Stimulated activated CD4-positive, alpha-beta T cell treated with anti-CD3 and anti-CD28 coated beads, TNF-alpha, amount 100 ng/mL, for 24 hours (primary cell): Measurements from ENCODE around the gene NAPSA.
"Not testable (repeated sequence)": the region's sequence is repeated elsewhere in the genome, so short reads cannot be mapped to it uniquely, and the experiment has no call there.

ENCODE experiments used
- DNase-seq, 3 experiments: peaks; one replicate each; pipeline ENCODE4 v3.0.0-alpha.2; 2020; ENCODE audit warnings: low read depth in 3 of 3

The NAPSA gene

GRCh38 chr19:50358483-50359327 is 6.7 kb downstream of the NAPSA start:
- peak; percentile 54 to 73 (median 64) for DNase-seq

- peak; percentile 62 to 88 (median 78) for DNase-seq
These were observed 8.0 kb downstream of the NAPSA start for GRCh38 chr19:50357178-50358100.

DNA sequence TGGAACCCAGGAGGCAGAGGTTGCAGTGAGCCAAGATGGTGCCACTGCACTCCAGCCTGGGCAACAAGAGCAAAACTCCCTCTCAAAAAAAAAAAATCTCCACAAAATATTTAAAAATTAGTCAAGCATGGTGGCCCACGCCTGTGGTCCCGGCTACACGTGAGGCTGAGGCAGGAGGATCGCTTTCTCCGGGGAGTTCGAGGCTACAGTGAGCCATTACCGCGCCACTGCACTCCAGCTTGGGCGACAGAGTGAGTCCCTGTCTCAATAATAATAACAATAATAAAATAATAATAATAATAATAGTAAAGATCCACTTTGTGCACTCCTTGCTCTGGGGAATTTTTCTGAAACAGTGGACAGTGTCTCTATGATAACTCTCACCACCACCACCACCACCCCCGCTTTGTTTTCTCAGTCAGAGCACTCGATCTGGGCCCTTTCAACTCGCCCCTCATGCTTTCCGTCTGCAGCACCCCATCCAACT is 8.7 kb downstream of the NAPSA start:
- no peak for DNase-seq

- DNase-seq = not testable (repeated sequence)
These were observed 12.0 kb downstream of the NAPSA start for GRCh38 chr19:50353487-50353880.

GRCh38 chr19:50352242-50352641 is 13.2 kb downstream of the NAPSA start:
- DNase-seq = no peak

- DNase-seq = no peak
These were observed 16.0 kb downstream of the NAPSA start for GRCh38 chr19:50349277-50350057.

DNA sequence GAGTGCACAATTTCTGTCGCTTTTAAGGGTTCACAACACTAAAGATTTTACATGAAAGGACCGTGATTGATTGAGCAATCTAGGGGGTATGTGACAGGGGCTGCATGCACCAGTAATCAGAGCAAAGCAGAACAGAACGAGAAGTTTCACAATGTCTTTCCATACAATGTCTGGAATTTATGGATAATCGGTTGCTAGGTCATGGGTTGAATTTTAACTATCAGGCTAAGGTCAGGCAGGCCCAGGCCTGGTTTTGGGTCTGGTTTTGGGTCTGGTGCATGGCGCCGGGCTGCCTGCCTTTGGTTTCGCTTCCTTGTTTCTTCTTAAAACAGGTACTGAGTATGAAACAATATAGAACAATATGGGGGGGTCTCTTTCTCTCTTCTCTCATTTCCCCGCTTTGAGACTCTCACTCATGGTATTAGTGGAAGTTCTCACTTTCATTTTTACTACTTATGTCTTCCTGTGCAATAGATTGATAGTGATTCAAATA is 18.3 kb downstream of the NAPSA start:
- DNase-seq = not testable (repeated sequence)

DNA sequence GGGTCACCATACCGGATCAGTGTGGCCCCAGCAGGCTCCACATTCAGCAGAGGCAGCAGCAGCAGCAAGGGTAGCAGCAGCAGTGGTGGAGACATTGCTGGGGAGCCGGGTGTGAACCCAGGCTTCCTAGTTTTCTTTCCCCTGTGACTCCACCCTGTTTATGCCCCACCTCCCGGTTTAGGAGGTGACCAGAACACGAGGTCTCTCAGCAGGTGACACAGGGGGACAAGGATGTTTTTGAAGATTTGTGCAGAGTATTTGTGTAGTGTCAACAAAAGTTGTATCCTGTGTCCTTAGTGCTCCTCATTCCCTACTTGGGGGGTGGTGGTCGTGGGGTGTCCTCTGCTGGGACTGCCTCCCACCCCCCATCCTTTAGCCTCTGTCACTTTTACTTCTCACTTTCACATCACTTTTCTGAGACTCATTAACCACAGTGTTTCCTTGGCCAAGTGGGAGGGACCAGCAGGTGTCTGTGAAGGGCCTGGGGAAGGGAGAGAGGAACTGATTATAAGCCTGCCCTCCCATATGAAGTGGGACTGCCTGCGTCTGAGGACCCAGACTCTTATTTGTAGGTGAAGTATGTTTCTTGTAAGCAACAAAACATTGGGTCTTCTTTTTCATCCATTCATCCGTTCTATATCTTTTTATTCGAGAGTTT is 20.6 kb downstream of the NAPSA start:
- no peak for DNase-seq

DNA sequence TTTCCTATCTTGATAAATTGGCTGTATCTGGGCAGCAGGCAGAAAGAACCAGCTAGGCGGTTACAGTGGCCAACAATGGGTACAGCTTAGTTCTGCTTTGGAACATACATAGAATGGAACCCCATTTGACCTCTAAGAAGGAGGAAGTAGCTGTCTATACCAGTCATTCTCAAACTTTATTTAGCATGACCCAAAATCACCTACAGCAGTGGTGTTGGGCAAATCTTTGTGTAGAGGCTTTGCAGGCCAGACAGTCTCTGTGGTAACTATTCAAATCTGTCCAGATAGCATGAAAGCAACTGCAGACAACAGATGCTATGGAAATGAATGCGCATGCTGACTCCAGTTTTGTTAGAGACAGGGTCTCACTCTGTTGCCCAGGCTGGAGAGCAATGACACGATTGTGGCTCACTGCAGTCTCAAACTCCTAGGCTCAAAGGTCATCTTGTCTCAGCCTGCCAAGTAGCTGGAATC is 24.3 kb downstream of the NAPSA start:
- DNase-seq = no peak

DNA sequence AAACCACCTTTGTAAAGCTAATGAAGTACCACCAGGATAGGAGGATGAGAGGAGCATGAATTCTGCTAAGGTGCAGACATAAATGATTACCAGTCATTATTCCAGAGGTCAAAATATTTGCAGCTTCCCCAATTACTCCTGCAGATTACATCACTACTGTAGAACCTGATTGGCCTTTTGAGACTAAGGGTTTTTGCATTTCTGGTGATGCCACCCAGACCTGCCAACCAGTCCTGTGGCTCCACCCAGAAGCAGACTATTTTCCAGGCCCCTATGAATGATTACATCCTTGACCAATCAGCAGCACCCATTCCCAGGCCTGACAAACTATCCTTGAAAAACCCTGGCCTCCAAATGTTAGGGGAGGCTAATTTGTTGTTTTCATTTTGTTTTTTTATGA is 25.1 kb downstream of the NAPSA start:
- DNase-seq = no peak

GRCh38 chr19:50337031-50337430 is 28.4 kb downstream of the NAPSA start:
- DNase-seq = not testable (repeated sequence)

GRCh38 chr19:50334741-50335421 is 30.6 kb downstream of the NAPSA start:
- DNase-seq = no peak

- DNase-seq = peak in 2 of 3 experiments; percentile 76 to 79
These were observed 31.5 kb downstream of the NAPSA start for GRCh38 chr19:50333737-50334617.

DNA sequence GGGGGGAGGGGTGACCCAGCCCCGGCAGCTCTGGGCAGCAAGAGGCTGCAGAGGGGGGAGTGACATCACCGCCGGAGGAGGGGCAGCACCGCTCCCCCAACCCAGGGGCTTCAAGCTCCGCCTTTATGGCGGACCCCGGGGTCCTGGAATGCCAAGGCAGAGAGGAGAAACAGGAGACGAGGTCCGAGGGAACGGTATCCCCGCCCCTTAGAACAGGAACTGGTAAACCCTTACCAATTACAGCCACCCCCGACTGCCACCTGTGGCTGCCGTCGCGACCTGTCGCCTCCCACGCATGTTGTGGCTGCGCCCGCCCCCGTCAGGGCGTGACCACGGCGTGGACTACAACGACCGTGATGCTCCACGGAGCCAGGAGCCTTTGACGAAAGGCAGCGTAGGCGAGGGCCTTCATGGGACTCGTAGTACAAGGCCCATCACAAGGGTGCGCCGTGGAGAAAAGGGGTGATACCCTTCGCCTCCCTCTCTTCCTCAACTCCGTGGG is 32.2 kb downstream of the NAPSA start:
- DNase-seq = peak; percentile 83 to 95 (median 90)

- no peak for DNase-seq
These were observed 33.0 kb downstream of the NAPSA start for GRCh38 chr19:50332244-50333038.

DNA sequence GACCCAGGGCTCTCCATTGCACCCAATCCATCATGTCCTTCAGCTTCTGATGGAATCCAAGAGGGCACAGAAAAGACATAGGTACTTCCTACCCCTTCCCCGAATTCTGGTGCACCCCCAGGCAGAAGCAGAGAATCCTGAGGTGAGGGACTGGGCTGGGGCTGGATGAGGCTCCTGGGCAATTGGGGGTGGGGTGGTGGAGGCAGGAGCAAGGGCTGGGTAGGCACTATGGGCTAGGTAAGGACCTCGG is 33.5 kb downstream of the NAPSA start:
- no peak for DNase-seq

DNA sequence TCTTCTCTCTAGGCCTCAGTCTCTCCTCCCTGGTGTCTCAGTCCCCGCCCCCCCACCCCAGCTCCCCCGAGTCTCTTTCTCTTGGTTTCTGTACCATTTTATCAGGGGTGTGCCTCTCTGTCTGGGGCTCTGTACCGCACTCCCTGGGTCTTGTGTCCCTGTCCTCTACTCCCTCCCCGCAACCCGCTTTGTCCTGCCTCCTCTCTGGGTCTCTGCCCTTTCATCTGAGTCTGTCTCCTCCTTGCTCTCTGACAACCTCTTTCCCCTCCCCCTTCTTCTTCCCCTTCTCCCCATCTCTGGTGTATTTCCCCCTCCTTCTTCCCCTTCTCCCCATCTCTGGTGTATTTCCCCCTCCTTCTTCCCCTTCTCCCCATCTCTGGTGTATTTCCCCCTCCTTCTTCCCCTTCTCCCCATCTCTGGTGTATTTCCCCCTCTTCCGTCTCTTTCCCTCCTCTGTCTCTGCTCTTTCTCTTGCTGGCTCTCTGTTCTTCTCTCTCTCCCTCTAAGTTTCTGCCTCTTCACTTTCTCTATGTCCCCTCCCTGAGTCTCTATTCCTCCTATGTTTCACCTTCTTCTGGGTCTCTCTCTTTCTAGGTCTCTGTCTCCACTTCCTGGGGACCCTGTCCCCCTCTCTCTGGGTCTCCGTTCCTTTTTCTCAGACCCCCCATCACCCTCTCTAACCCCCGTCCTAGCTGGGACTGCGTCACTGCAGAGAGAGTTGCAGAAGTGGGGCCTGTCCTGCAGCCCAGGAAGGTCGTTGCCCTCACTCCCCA is 34.0 kb downstream of the NAPSA start:
- no peak for DNase-seq
